ENCODE results near the gene EDARADD. TPM values are rescaled to one million over a fixed set of nuclear protein-coding genes. Genes with fewer than 3 reads are reported as not detected.
"Not testable (repeated sequence)": the region's sequence is repeated elsewhere in the genome, so short reads cannot be mapped to it uniquely, and the experiment has no call there.

EDARADD gene
- total and polyA plus RNA-seq, 2 of the 13 experiments (the other 11 are each of a cell fraction or from before 2014, with no cell fraction given): 0.03 TPM; not detected in 1

DNA sequence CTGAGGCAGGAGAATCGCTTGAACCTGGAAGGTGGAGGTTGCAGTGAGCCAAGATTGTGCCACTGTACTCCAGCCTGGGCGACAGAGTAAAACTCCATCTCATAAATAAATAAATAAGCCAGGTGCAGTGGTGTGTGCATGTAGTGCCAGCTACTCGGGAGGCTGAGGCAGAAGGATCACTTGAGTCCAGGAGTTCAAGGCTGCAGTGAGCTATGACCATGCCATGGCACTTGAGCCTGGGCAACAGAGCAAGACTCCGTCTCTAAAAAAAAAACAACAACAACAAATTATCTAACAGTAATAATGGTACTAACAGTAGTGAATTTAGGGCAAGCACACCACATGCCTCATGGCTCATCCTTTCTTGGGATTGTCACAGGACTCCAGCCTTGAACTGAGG lies 41.3 kb upstream of the EDARADD start:
- H3K27ac ChIP-seq (ENCODE audit: extremely low read length, insufficient read depth, low read length); POLR2A ChIA-PET; ATAC-seq: not testable (repeated sequence)

DNA sequence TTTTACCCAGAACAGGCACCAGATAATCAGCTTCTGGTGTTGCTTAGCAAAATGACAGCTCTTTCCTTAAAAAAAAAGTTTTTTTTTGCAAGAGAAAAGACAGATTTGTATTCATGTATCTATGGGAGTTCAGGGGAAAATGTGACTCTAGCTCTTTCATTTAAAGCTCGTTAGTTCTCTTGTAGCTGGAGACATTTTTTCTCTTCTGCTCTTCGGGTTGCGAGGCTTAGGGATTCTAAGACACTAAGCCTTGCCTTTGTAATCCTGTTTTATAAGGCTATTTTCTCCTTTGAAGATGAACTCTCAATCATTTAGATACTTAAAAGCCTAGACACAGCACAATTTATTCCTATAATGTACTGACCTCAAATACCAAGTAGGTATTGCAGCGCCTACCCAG lies 40.3 kb upstream of the EDARADD start:
- H3K9me3 ChIP-seq (ENCODE audit: low read length): no peaks in the 10 kb centered on the region
- no peak overlapping the region for H3K9ac ChIP-seq (ENCODE audit: insufficient read depth, low read depth, low read length)
- DNase-seq (ENCODE audit: low spot score) (no peak), ATAC-seq (no peak), FAIRE-seq (no peak)
- no TSS peak for BruUV-seq (replicated peaks)
- H3K36me3 ChIP-seq (replicated peaks in 1 of 2; ENCODE audit: control insufficient read depth in 1 of 2, insufficient read depth in 2 of 2, low read length in 2 of 2): no peaks in the 10 kb centered on the region
- no peak overlapping the region for H3K27ac ChIP-seq (ENCODE audit: extremely low read length, insufficient read depth, low read length)
- in situ Hi-C loops (cut with HindIII; ENCODE audit: extremely low pct_ligation_motif_present, low pct_unique_long_range_greater_than_20kb): no loop called here
- CTCF ChIA-PET (ENCODE audit: low intra/inter-chr PET ratio, low total read pairs): no interaction called here
- WGBS (ENCODE audit: low lambda C conversion rate): 62% methylated on average over 4 of the region's 4 CpGs
- H4K20me1 ChIP-seq (ENCODE audit: insufficient read depth, low read length): no peaks in the 10 kb centered on the region
- TF ChIP-seq SMARCE1 (IDR thresholded peaks at IDR 0.05; ENCODE audit: borderline replicate concordance) (no peak), PHF21A (CRISPR knock-in tag; IDR thresholded peaks at IDR 0.05) (no peak), MEF2D (CRISPR knock-in tag; IDR thresholded peaks at IDR 0.05) (no peak), ZNF766 (CRISPR knock-in tag; IDR thresholded peaks at IDR 0.05; ENCODE audit: borderline replicate concordance) (no peak)
- TF ChIP-seq, protein P1, sequence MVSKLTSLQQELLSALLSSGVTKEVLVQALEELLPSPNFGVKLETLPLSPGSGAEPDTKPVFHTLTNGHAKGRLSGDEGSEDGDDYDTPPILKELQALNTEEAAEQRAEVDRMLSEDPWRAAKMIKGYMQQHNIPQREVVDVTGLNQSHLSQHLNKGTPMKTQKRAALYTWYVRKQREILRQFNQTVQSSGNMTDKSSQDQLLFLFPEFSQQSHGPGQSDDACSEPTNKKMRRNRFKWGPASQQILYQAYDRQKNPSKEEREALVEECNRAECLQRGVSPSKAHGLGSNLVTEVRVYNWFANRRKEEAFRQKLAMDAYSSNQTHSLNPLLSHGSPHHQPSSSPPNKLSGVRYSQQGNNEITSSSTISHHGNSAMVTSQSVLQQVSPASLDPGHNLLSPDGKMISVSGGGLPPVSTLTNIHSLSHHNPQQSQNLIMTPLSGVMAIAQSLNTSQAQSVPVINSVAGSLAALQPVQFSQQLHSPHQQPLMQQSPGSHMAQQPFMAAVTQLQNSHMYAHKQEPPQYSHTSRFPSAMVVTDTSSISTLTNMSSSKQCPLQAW (CRISPR knock-in tag; IDR thresholded peaks at IDR 0.05): no peak
- TF ChIP-seq, protein P2, sequence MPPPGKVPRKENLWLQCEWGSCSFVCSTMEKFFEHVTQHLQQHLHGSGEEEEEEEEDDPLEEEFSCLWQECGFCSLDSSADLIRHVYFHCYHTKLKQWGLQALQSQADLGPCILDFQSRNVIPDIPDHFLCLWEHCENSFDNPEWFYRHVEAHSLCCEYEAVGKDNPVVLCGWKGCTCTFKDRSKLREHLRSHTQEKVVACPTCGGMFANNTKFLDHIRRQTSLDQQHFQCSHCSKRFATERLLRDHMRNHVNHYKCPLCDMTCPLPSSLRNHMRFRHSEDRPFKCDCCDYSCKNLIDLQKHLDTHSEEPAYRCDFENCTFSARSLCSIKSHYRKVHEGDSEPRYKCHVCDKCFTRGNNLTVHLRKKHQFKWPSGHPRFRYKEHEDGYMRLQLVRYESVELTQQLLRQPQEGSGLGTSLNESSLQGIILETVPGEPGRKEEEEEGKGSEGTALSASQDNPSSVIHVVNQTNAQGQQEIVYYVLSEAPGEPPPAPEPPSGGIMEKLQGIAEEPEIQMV (CRISPR knock-in tag; IDR thresholded peaks at IDR 0.05; ENCODE audit: low read depth): no peak
- H3K4me1 ChIP-seq (ENCODE audit: insufficient read depth, low read length): no peaks in the 10 kb centered on the region
- no peak overlapping the region for H3K4me3 ChIP-seq (replicated peaks in 1 of 3; ENCODE audit: insufficient read depth in 1 of 3, low read depth in 2 of 3, low read length in 3 of 3)
- intact Hi-C loops (cut with micrococcal nuclease; ENCODE audit: unreplicated experiment): no loop called here
- POLR2A ChIA-PET: no interaction called here
- no peaks in the 10 kb centered on the region; a peak in 2 of 5 replicates for H3K27me3 ChIP-seq (ENCODE audit: control insufficient read depth in 1 of 2, insufficient read depth in 2 of 2, low read length in 2 of 2)
- H3K4me2 ChIP-seq (ENCODE audit: low read depth, low read length): no peak overlapping the region
- no peak overlapping the region for H2AFZ ChIP-seq (ENCODE audit: low read length)
- no peaks in the 10 kb centered on the region for H3K79me2 ChIP-seq (ENCODE audit: insufficient read depth, low read length)

More for the DNA sequence above, 41.3 kb upstream of the EDARADD start:
- FAIRE-seq; H3K36me3 ChIP-seq (replicated peaks in 1 of 2; ENCODE audit: control insufficient read depth in 1 of 2, insufficient read depth in 2 of 2, low read length in 2 of 2); H3K4me1 ChIP-seq (ENCODE audit: insufficient read depth, low read length); H3K4me3 ChIP-seq (replicated peaks in 1 of 3; ENCODE audit: insufficient read depth in 1 of 3, low read depth in 2 of 3, low read length in 3 of 3); in situ Hi-C loops (cut with HindIII; ENCODE audit: extremely low pct_ligation_motif_present, low pct_unique_long_range_greater_than_20kb); H3K27me3 ChIP-seq (ENCODE audit: control insufficient read depth in 1 of 2, insufficient read depth in 2 of 2, low read length in 2 of 2); DNase-seq (ENCODE audit: low spot score); CTCF ChIA-PET (ENCODE audit: low intra/inter-chr PET ratio, low total read pairs); H4K20me1 ChIP-seq (ENCODE audit: insufficient read depth, low read length); H3K9me3 ChIP-seq (ENCODE audit: low read length); H3K79me2 ChIP-seq (ENCODE audit: insufficient read depth, low read length); H2AFZ ChIP-seq (ENCODE audit: low read length); H3K9ac ChIP-seq (ENCODE audit: insufficient read depth, low read depth, low read length); BruUV-seq (replicated peaks); intact Hi-C loops (cut with micrococcal nuclease; ENCODE audit: unreplicated experiment); H3K4me2 ChIP-seq (ENCODE audit: low read depth, low read length): not testable (repeated sequence)
- WGBS (ENCODE audit: low lambda C conversion rate): 31% methylated on average over 4 of the region's 4 CpGs

Data from HepG2 (cell line).